RPMI8226 (cell line): ENCODE results near the gene FAM184B.

Experiments
- DNase-seq: peaks from one replicate; pipeline ENCODE4 v3.0.0-alpha.2; 2015

FAM184B gene

DNA sequence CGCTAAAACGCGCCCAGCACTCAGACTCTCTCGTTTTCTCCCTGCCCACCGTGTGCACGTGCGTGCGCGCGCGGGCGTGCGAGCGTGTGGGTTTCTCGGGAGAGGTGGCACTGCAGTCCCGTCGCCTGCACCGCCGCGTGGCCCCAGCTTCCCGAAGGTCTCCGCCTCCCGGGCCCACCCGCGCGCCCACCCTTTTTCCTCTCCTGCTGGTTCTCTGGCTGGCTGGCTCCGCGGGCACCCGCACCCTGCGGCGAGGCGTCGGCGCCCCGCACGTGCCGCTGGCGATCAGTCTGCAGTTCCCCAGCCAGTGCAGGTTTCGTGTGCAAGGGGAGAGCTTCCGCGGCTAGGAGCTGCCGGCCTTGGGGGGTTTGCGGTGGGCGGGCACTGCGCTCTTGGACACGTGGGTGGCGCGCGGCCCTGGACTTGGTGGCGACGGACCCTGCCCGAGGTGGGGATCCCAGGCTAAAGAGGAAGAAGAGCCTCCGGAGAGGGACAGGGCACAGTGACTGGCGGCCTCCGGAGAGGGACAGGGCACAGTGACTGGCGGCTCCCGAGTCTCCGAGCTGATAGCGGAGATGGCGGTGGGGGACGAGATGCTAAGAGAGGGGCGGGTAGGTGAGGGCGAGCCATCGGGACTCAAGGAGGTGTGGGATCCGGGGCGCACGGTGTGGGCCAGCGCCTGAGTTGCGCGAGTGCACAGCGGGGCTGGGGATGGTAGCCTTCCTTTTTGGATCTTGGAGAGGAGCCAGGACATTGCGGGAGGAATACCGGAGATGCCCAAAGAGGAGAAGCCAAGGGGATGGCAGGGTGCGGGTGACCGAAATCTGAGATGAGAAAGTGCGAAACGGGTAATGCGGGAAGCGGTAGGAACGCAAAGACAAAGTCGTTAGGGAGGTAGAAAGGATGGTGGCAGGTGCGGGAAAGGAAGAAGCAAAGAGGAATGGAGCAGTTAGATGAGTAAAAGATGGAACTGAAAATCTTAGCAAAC lies at the start of gene FAM184B:
Gene FAM184B (minus strand): TSS at position 322 of the 988 bp plus-strand sequence. CDS start 322 bp downstream, outside the sequence.
- no peak for DNase-seq

GRCh38 chr4:17823871-17824669 lies 42.6 kb upstream of the FAM184B start:
- DNase-seq, result no peak

DNA sequence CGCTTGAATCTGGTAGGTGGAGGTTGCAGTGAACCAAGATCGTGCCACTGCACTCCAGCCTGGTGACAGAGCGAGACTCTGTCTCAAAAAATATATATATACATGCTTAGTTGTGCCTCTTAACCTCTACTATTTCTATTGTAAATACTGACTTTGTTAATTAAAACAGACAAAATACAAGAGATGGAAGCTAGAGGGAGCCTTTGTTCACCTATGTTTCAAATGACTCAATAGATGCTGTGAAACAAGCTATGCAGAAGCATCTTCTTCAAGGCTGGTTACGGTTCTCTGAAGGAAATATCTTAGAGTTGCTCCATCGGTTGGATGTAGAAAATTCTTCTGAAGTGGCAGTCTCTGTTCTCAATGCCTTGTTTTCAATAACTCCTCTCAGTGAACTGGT lies 35.6 kb upstream of the FAM184B start:
- no peak for DNase-seq

DNA sequence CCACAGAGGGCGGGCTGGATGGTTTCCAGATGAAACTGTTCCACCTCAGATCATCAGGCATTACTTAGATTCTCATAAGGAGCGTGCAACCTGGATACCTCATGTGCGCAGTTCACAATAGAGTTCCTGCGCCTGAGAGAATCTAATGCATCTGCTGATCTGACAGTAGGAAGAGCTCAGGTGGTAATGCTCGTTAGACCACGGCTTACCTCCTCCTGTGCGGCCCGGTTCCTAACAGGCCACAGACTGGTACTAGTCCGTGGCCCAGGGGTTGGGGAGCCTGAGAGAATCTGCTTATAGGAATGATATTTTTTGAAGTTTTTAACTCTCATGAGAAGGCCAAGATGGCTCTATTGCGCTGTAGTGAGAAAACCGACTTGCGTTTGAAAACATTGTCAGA lies 34.7 kb upstream of the FAM184B start:
- no peak for DNase-seq

DNA sequence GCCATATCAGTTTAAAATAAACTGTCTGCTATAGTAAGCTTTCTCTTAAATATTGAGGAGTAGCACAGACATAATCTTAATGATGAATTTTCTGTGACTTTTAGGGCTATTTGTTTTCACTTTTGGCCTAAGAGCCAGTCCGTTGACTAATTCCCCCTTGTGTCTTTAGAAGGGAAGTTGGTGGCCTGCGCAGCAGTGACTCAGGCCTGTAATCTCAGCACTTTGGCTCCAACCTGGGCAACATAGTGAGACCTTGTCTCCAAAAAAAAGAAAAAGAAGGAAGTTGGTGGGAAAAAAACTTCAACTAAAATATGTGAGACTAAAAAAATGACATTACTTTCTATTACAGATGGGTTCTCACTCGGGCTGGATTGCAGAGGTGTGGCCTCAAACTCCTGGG lies 32.7 kb upstream of the FAM184B start:
- no peak for DNase-seq

GRCh38 chr4:17812801-17813200 lies 31.4 kb upstream of the FAM184B start:
- DNase-seq, result no peak

DNA sequence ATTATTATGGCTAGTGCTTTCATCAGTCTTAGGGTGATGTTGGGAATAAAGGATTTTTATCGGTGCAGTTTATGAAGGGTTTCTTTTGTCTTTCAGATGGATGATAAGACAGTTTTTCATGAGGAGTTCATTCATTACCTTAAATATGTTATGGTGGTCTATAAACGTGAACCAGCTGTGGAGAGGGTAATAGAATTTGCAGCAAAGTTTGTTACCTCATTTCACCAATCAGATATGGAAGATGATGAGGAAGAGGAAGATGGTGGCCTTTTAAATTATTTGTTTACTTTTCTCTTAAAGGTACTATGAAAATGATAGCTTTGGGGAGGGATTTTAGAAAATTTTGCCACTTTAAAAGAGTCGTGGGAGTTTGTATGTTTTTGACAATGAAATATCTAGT lies 30.7 kb upstream of the FAM184B start:
- DNase-seq, result no peak

DNA sequence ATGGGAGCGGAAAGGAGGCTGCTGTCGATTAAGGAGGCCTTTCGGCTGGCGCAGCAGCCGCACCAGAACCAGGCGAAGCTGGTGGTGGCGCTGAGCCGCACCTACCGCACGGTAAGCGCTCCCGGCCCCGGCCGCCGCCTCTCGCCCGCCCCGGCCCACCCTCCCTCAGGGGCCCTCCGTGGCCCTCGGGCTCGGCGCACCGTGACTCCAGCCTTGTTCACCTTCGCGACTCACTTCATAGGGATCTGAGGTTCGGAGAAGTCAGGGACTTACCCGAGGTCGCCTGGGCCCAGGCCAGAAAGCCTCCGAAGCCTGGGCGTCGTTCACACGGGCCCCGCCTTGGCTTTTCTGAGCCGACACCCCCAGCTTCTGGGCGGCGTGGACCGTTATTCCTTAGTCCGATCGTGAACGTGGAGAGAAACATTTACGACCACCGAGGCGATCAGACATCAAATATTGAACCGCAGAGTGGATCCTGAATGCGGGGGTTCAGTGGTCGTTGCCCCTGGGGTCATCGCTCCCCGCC lies 29.7 kb upstream of the FAM184B start:
- no peak for DNase-seq

GRCh38 chr4:17810260-17811077 lies 29.0 kb upstream of the FAM184B start, which contains the start of the genes DCAF16 and NCAPG:
TSS of gene DCAF16 (minus strand) at chr4:17810757. CDS start at chr4:17804141, 6,616 bp downstream.
TSS of gene NCAPG (plus strand) at chr4:17810979. CDS start at chr4:17811078, 99 bp downstream.
- peak; percentile 98 for DNase-seq

- no peak for DNase-seq
These were observed 28.2 kb upstream of the FAM184B start for GRCh38 chr4:17809667-17810066.

- DNase-seq, result no peak
These were observed 26.0 kb upstream of the FAM184B start for GRCh38 chr4:17807446-17807845.

- no peak for DNase-seq
These were observed 24.2 kb upstream of the FAM184B start for GRCh38 chr4:17805580-17806155.

DNA sequence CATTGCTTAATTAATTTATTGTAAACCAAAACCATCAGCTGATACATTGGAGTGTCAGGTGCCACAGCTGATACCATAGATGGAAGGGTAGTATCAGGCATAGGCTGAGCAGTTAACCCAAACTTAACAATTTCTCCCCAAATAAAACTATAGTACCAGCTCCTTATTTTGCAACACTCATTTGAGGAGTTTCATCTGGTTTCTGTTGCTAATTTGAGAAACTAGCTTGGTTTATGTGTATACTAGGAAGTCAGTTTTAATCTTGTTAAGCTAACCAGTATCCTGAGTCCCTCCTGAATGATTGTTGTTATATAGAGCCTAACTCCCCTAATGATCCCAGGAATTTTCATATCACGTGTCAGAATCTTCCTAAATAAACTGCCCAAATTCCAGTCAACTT lies 16.4 kb upstream of the FAM184B start:
- DNase-seq, result no peak

DNA sequence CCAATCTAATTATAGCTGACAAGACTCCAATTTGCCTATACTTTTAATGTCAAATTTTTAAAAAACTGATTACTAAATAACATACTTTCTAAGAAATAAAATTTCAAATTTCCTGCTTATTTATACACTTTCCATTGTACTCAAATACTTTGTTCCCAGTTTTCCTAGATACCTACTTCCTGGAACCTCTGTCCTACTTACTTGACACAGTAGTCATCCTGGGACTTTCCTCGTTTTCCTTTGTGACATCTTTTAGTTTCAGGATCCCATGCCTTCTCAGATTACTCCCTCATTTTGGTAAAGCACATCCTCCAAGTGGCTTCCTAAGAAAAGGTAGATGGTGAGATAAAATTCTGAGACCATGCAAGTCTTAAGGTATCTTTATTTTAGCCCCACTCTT lies 13.3 kb upstream of the FAM184B start:
- DNase-seq, result no peak

GRCh38 chr4:17788956-17789355 lies 7.5 kb upstream of the FAM184B start:
- DNase-seq, result no peak

- no peak for DNase-seq
These were observed 5.9 kb upstream of the FAM184B start for GRCh38 chr4:17787315-17787714.

DNA sequence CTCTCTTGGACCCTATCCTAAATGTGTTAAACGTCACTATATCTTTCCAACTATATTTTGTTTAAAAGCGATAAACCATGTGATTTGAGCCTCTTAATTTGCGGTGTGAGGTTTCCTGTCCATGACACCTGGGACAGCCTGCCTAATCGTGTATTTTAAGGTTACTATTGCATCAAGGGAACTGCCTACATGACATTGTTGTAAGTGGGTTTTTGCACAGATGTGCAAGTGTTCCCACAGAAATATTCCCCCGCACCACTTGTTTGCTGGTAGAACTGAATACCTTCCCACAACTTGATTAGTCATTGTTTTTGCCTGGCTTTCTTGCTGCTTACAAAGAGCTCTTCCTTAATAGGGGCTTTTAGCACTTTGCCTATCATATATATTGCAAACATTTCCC lies 5.1 kb upstream of the FAM184B start:
- DNase-seq, result peak; percentile 31

GRCh38 chr4:17785858-17786257 lies 4.4 kb upstream of the FAM184B start:
- no peak for DNase-seq

GRCh38 chr4:17780501-17781299 lies 721 bp downstream of the FAM184B start:
- no peak for DNase-seq

DNA sequence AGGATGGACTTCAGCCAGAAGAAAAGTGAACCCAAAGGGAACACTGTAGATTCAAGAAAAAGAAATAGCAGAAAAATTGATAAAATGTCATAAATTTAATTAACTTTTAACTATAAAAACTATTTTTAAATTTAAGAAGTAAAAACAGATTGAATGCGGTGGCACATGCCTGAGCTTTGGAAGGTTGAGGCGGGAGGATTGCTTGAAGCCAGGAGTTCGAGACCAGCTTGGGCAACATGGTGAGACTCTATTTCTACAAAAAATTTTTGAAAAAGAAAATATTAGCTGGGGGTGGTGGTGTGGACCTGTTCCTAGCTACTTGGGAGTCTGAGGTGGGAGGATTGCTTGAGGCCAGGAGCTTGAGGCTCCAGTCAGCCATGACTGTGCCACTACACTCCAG lies 3.0 kb downstream of the FAM184B start:
- no peak for DNase-seq

DNA sequence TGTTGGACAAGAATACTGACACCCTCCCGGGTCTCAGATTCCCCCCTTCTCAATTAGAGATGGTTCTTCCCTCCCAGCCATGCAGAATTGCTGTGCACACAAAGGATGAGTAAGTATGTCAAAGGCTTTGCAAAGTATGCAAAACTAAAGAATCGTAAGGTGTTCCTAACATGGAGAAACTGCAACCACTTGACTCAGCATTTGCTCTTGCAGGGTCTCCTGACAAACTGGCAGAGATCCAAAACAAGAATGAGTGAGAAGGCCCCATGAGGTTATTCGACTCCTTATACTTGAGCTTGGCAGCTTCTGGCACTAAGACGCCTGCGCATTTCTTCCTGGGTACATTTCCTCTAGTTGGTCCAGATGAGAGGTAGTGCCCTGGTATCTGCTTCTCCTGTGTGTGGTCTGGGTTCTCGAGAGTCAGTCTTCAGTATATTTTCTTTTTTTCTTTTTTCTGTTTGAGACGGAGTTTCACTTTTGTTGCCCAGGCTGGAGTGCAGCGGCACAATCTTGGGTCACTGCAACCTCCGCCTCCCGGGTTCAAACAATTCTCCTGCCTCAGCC lies 8.2 kb downstream of the FAM184B start:
- DNase-seq, result peak; percentile 64
